Right lobe of liver (tissue), 4 donors: ENCODE results near the gene MAPK1.

ENCODE experiments used
- POLR2A ChIP-seq: fragments of 450-650 bp; IDR thresholded peaks from one replicate; pipeline ENCODE4 v1.6.1; 2017; ENCODE audit warnings: antibody characterized with exemption, mild to moderate bottlenecking
- TF ChIP-seq, protein P1 (sequence below), 4 donors: fragments of 200-600 bp in 3 of 4; fragments of 450-650 bp in 1 of 4; IDR thresholded peaks; one replicate each; pipeline versions ENCODE4 v1.5.1 to v1.8.0; 2016 to 2022; ENCODE audit warnings: antibody characterized with exemption in 4 of 4, mild to moderate bottlenecking in 2 of 4
- donor health status: DM: no; HTN: no; CAD: no.
- donor health status: DM: no; HTN: no; CAD: no.
- donor health status: DM: no; HTN: yes; CAD: no.

DNA sequence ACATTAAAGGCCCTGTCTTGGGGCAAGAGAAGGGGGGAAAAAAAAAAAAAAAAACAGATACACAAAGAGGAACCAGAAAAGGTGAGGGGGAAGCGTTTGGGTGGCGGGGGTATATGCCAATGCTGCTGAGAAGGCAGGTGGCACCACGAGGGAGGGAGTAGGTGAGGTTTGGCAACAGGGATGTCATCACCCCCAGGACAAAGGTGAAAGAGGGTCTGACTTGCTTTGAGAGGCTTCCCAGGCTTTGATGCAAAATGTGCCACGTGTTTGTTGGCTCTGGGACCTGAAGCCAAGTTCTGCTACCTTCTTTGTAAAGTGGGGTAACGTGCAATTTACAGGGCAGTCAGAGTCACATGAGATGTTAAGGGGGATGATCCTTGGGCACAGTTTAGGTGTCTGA is 135.9 kb downstream of the MAPK1 start:
- no peak for TF ChIP-seq POLR2A
- TF ChIP-seq, protein P1, sequence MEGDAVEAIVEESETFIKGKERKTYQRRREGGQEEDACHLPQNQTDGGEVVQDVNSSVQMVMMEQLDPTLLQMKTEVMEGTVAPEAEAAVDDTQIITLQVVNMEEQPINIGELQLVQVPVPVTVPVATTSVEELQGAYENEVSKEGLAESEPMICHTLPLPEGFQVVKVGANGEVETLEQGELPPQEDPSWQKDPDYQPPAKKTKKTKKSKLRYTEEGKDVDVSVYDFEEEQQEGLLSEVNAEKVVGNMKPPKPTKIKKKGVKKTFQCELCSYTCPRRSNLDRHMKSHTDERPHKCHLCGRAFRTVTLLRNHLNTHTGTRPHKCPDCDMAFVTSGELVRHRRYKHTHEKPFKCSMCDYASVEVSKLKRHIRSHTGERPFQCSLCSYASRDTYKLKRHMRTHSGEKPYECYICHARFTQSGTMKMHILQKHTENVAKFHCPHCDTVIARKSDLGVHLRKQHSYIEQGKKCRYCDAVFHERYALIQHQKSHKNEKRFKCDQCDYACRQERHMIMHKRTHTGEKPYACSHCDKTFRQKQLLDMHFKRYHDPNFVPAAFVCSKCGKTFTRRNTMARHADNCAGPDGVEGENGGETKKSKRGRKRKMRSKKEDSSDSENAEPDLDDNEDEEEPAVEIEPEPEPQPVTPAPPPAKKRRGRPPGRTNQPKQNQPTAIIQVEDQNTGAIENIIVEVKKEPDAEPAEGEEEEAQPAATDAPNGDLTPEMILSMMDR (IDR thresholded peaks at IDR 0.05) = no peak
